ENCODE measurements around the gene MAP3K14. TPM values are rescaled to one million over a fixed set of nuclear protein-coding genes. Genes with fewer than 3 reads are reported as not detected.

The MAP3K14 gene
- total and polyA plus RNA-seq, 10 of the 15 experiments (the other 5 are each of a cell fraction or from before 2014, with no cell fraction given), result 2.1 to 33.3 (median 19.7) TPM

- intact Hi-C loops (cut with micrococcal nuclease; ENCODE audit: unreplicated experiment), result no loop called here
- no TSS peak for BruUV-seq (replicated peaks)
- H3K79me2 ChIP-seq (ENCODE audit: control insufficient read depth, insufficient read depth, low read length), result no peaks in the 10 kb centered on the region
- H3K36me3 ChIP-seq (ENCODE audit: control insufficient read depth in 2 of 2, insufficient read depth in 2 of 2, low read length in 1 of 2), result no peaks in the 10 kb centered on the region
- ChIA-PET CTCF (interaction anchor here (1.0 kb wide), 1 partner anchor 61 kb away, joined by 3 read pairs; no protein-coding TSS in a partner anchor), SMC1A (ENCODE audit: uncharacterized antibody, unreplicated experiment) (interaction anchor here (0.8 to 1.5 kb wide), 2 partner anchors 9 to 10 kb away, joined by 3 read pairs; no protein-coding TSS in a partner anchor), POLR2A (interaction anchor here (0.6 to 1.3 kb wide), 3 partner anchors 8 to 67 kb away, joined by 4 to 6 read pairs (median 4); no protein-coding TSS in a partner anchor), RAD21 (ENCODE audit: unreplicated experiment) (no interaction called here)
- in situ Hi-C loops (cut with MboI), result no loop called here
- H3K4me1 ChIP-seq (ENCODE audit: control insufficient read depth, insufficient read depth, low read length), result peaks cover 26% of the 10 kb centered on the region
- DNase-seq (ENCODE audit: low read depth, low spot score) (no peak), ATAC-seq (no peak), FAIRE-seq (no peak)
- H3K27ac ChIP-seq (ENCODE audit: control insufficient read depth, insufficient read depth), result no peak overlapping the region
- 33% methylated on average over 1 of the region's 1 CpG for WGBS (ENCODE audit: insufficient coverage, insufficient replicate concordance, low lambda C conversion rate, missing lambda C conversion rate)
- no peak overlapping the region for H3K4me3 ChIP-seq
- no peaks in the 10 kb centered on the region for H3K9me3 ChIP-seq (replicated peaks; ENCODE audit: control insufficient read depth, insufficient read depth, low read length)
- no peak overlapping the region for H3K9ac ChIP-seq (ENCODE audit: control insufficient read depth, insufficient read depth, low read length)
- no peaks in the 10 kb centered on the region for H4K20me1 ChIP-seq (ENCODE audit: control insufficient read depth, insufficient read depth)
- H3K27me3 ChIP-seq (replicated peaks in 1 of 2; ENCODE audit: control insufficient read depth in 2 of 2, insufficient read depth in 2 of 2, low read length in 1 of 2), result no peaks in the 10 kb centered on the region
- H3K4me2 ChIP-seq (ENCODE audit: control insufficient read depth, insufficient read depth), result no peak overlapping the region
- no peak overlapping the region for H2AFZ ChIP-seq (ENCODE audit: control insufficient read depth, low read depth, low read length)
- no peak for TF ChIP-seq TCF3 (IDR thresholded peaks at IDR 0.05; ENCODE audit: borderline replicate concordance, insufficient read depth, low read depth, low read length)
- TF ChIP-seq WRNIP1 (IDR thresholded peaks at IDR 0.05; ENCODE audit: borderline replicate concordance, low read depth, low read length), result no peak
- TF ChIP-seq SP1 (IDR thresholded peaks at IDR 0.05; ENCODE audit: low read depth, low read length), result no peak
- TF ChIP-seq PBX3 (IDR thresholded peaks at IDR 0.05; ENCODE audit: insufficient replicate concordance, low read depth, low read length), result no peak
- no peak for TF ChIP-seq SREBF1 (IDR thresholded peaks at IDR 0.05; ENCODE audit: low read length)
- TF ChIP-seq CBFB (IDR thresholded peaks at IDR 0.05; ENCODE audit: low read depth), result no peak
- TF ChIP-seq SKIL (IDR thresholded peaks at IDR 0.05; ENCODE audit: low read depth, poor library complexity, severe bottlenecking), result no peak
- no peak for TF ChIP-seq E2F8 (IDR thresholded peaks at IDR 0.05; ENCODE audit: low read depth, partially characterized antibody)
- TF ChIP-seq ZNF622 (IDR thresholded peaks at IDR 0.05), result no peak
- TF ChIP-seq MYB (IDR thresholded peaks at IDR 0.05; ENCODE audit: borderline replicate concordance, low read depth, low read length), result no peak
- TF ChIP-seq ZBTB11 (CRISPR knock-in tag; IDR thresholded peaks at IDR 0.05), result no peak
These were observed 7.5 kb upstream of the MAP3K14 start for GRCh38 chr17:45324336-45324735.

Measured in GM12878 (cell line).